ENCODE data around the gene PAX5. TPM values are rescaled to one million over a fixed set of nuclear protein-coding genes. Genes with fewer than 3 reads are reported as not detected.

The PAX5 gene
- total and polyA plus RNA-seq, 2 of the 13 experiments (the other 11 are each of a cell fraction or from before 2014, with no cell fraction given): not detected

- TF ChIP-seq MATR3 (CRISPR knock-in tag; IDR thresholded peaks at IDR 0.05): no peak
- peak; percentile 97 for TF ChIP-seq ZMYM2 (CRISPR knock-in tag; IDR thresholded peaks at IDR 0.05)
- TF ChIP-seq POGK (CRISPR knock-in tag; conservative IDR thresholded peaks at IDR 0.05): peak; percentile 99
- TF ChIP-seq ZBTB42 (CRISPR knock-in tag; IDR thresholded peaks at IDR 0.05): peak; percentile 94; the same call in 1 of the 2 replicates
- TF ChIP-seq NR2F2 (IDR thresholded peaks at IDR 0.05; ENCODE audit: borderline replicate concordance, low read depth): no peak
- TF ChIP-seq HMG20B (CRISPR knock-in tag; conservative IDR thresholded peaks at IDR 0.05): peak; percentile 77
- peak; percentile 100 for TF ChIP-seq NFKB2 (CRISPR knock-in tag; IDR thresholded peaks at IDR 0.05; ENCODE audit: borderline replicate concordance)
- TF ChIP-seq KDM5B (CRISPR knock-in tag; IDR thresholded peaks at IDR 0.05; ENCODE audit: borderline replicate concordance): peak; percentile 100
- no peak for TF ChIP-seq U2AF2 (IDR thresholded peaks at IDR 0.05; ENCODE audit: low read depth, low read length)
- peak; percentile 99 for TF ChIP-seq ZNF44 (CRISPR knock-in tag; IDR thresholded peaks at IDR 0.05)
- TF ChIP-seq ESRRA (CRISPR knock-in tag; IDR thresholded peaks at IDR 0.05; ENCODE audit: low read depth): peak; percentile 70; the same call in 1 of the 2 replicates
- TF ChIP-seq CHD4 (IDR thresholded peaks at IDR 0.05; ENCODE audit: borderline replicate concordance, low read length): peak; percentile 77; the same call in 1 of the 2 replicates
- peak; percentile 97 for TF ChIP-seq MTERF4 (CRISPR knock-in tag; IDR thresholded peaks at IDR 0.05)
- TF ChIP-seq ZNF451 (CRISPR knock-in tag; IDR thresholded peaks at IDR 0.05): peak; percentile 98
- TF ChIP-seq JUND (CRISPR knock-in tag; IDR thresholded peaks at IDR 0.05): peak; percentile 75
- TF ChIP-seq, protein P1, sequence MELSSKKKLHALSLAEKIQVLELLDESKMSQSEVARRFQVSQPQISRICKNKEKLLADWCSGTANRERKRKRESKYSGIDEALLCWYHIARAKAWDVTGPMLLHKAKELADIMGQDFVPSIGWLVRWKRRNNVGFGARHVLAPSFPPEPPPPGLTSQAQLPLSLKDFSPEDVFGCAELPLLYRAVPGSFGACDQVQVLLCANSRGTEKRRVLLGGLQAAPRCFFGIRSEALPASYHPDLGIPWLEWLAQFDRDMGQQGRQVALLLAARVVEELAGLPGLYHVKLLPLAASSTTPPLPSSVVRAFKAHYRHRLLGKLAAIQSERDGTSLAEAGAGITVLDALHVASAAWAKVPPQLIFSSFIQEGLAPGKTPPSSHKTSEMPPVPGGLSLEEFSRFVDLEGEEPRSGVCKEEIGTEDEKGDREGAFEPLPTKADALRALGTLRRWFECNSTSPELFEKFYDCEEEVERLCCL (CRISPR knock-in tag; IDR thresholded peaks at IDR 0.05; ENCODE audit: borderline replicate concordance): peak; percentile 97; the same call in 1 of the 2 replicates
- TF ChIP-seq HES4 (CRISPR knock-in tag; IDR thresholded peaks at IDR 0.05; ENCODE audit: borderline replicate concordance): peak; percentile 99
- no peak for TF ChIP-seq TRIM24 (CRISPR knock-in tag; IDR thresholded peaks at IDR 0.05)
- TF ChIP-seq ARNT (IDR thresholded peaks at IDR 0.05): no peak
- TF ChIP-seq, protein P2, sequence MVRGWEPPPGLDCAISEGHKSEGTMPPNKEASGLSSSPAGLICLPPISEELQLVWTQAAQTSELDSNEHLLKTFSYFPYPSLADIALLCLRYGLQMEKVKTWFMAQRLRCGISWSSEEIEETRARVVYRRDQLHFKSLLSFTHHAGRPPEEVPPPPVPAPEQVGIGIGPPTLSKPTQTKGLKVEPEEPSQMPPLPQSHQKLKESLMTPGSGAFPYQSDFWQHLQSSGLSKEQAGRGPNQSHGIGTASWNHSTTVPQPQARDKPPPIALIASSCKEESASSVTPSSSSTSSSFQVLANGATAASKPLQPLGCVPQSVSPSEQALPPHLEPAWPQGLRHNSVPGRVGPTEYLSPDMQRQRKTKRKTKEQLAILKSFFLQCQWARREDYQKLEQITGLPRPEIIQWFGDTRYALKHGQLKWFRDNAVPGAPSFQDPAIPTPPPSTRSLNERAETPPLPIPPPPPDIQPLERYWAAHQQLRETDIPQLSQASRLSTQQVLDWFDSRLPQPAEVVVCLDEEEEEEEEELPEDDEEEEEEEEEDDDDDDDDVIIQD (CRISPR knock-in tag; IDR thresholded peaks at IDR 0.05; ENCODE audit: low read depth): peak; percentile 60; the same call in 1 of the 2 replicates
- peak; percentile 97 for TF ChIP-seq ZSCAN31 (CRISPR knock-in tag; IDR thresholded peaks at IDR 0.05; ENCODE audit: low read depth)
- TF ChIP-seq ZNF563 (CRISPR knock-in tag; IDR thresholded peaks at IDR 0.05): peak; percentile 99
- peak; percentile 91 for TF ChIP-seq KDM3A (CRISPR knock-in tag; IDR thresholded peaks at IDR 0.05; ENCODE audit: low read depth)
- TF ChIP-seq ZBTB43 (CRISPR knock-in tag; conservative IDR thresholded peaks at IDR 0.05): peak; percentile 86
These were observed 45.5 kb upstream of the PAX5 start (continued) for GRCh38 chr9:37079370-37080164.

Measured in HepG2 (cell line).